GM18868 (cell line): ENCODE results near the gene CD58.

Experiments used
- ATAC-seq: cut with Tn5 transposase; IDR thresholded peaks from one replicate; pipeline ENCODE4 v1.9.1; 2021; ENCODE audit warnings: mild to moderate bottlenecking, moderate library complexity; ENCODE audit not compliant: unreplicated experiment

CD58 gene

GRCh38 chr1:116494353-116494692 is 76.5 kb downstream of the CD58 start:
- no peak for ATAC-seq

- no peak for ATAC-seq
These were observed 77.1 kb downstream of the CD58 start for GRCh38 chr1:116493484-116494352.

- ATAC-seq, result no peak
These were observed 77.8 kb downstream of the CD58 start for GRCh38 chr1:116493036-116493435.

DNA sequence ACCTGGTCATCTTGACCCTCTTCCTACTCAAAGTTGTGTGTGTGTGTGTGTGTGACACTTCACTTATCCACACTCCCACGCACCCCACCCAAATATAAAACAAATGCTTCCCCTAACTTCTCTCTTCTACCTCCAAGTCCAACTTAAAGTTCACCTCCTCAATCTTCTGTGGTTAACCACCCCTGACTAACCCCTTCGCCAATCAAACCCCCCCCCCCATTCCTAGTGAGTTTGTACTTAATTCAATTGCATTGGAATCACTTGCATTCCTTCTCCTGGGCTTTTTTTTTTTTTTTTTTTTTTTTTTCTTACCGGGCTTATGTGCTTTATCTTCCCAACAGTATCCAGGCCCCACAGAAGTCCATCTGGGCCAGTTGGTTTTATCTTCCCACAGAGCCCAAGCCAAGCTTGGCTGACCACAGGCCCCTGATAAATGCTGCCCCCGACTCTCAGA is 78.4 kb downstream of the CD58 start:
- no peak for ATAC-seq

GRCh38 chr1:116491700-116492357 is 79.0 kb downstream of the CD58 start:
- ATAC-seq, result no peak

DNA sequence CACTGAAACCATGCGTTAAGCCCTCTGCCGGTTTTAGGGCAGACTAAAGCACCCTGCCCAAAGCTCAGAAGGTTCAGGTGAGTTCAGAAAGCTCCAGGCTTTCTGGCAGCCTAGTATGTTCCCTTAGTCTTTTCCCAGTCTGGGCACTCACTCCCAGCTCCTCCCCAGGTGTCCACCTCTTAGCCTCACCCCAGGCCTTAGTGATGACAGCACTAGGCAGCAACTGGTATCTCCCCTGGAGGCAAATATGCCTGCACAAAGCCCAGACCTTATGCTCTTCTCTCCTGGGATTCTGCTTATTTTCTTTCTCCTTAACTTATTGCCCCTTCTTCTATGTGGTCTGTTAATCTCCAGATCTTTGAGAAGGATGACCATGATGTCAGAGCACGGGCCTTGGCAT is 80.2 kb downstream of the CD58 start:
- no peak for ATAC-seq

DNA sequence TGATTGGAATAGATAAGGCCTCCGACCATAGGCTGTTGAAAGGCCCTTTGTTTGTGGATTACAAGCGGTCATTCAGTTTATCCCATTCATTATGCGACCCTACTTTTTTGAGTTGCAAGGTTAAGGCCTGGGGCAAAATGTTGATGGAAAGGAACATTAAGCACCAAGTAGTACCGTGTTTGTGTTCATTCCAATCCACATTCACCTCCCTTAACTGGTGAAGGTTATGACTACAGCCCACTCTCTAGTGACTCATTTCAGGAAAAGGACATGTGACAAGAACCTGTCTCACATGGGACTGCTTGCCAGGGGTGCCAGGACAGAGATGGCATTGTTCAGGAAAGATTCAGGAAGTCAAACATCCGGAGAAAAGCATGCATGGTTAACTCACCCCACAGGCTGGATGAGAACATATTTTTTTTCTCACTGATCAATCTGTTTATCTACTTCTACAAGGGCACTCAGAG is 81.6 kb downstream of the CD58 start:
- peak; percentile 65 for ATAC-seq

DNA sequence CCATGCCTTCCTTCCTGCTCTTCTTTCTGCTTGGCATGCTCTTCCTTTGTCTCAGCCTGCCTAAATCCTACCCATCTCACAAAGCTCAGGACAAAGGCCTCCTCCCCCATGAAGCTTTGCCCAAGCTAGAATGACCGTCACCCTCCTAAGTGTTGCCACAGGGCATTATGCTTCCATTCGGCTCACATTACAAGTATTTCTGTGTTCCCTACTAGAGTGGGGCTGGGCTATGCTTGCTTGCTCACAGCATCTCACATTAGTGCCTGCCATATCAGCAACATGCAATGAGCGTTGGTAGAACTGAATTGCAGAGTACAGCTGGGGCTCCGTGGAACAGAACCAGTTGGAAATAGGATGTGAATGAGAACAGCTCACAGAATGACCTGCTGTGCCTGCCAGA is 82.8 kb downstream of the CD58 start:
- no peak for ATAC-seq

GRCh38 chr1:116487583-116487982 is 83.2 kb downstream of the CD58 start:
- no peak for ATAC-seq

GRCh38 chr1:116487031-116487430 is 83.8 kb downstream of the CD58 start:
- ATAC-seq, result no peak

GRCh38 chr1:116486424-116486823 is 84.4 kb downstream of the CD58 start:
- ATAC-seq, result no peak

GRCh38 chr1:116485976-116486375 is 84.8 kb downstream of the CD58 start:
- ATAC-seq, result no peak

- peak; percentile 82 for ATAC-seq
These were observed 85.6 kb downstream of the CD58 start for GRCh38 chr1:116485071-116485735.

DNA sequence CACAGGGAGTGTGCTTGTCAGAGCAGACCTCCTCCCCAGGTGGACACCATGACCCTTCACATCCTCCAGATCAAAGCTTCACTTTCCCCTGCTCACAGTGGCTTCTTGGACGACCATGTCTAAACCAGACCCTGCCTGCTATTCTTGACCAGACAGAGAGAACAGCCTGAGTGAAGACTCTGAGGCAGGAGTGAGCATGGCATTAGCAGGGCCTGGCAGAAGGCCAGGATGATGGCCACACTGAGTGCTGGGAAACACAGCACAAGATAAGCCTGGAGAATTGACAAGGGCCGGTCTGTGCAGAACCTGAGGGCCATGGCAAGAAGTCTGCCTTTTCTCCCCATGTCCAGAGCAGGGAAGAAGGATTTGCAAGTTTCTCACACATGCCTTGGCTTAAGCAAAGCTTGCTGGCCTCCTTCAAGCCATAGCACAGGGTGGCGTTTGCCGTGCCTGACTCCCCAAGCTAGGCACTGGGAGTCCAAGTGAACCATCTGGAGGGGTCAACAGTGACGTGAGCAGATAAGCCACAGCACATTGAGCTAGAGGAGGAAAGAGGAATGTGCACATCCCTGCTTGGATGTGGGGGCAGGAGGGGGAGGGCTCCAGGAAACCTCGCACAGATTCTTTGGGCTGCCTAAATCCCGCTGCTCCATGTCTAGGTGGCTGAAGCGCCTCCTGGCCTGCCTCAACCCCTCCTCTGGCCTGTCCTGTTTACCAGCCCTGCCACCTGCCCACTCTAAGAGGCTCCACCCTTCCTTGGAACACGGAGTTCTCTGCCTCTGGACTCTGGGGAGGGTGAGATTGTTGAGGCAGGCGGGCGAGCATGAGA is 87.1 kb downstream of the CD58 start:
- no peak for ATAC-seq

GRCh38 chr1:116482490-116482889 is 88.3 kb downstream of the CD58 start:
- ATAC-seq, result no peak

- ATAC-seq, result no peak
These were observed 88.9 kb downstream of the CD58 start for GRCh38 chr1:116481934-116482333.

DNA sequence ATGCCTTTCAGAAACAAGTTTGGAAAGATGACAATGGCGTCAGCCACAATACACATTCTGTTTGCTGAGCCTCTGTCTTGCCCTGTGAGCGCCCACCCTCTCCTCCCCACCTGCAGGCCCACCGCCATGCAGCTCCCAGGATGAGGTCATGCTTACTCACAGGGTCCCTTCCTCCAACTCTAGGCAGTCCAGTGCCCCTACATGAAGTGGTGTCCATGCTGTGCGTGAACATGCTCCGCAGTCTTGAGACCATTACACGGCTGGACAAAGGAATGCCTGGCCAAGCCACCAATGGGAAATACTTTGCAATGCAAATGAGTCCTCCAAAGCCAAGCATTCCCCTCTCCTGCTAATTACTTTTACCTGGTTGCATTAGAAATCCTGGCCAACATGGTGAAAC is 92.2 kb downstream of the CD58 start:
- no peak for ATAC-seq

- no peak for ATAC-seq
These were observed 93.4 kb downstream of the CD58 start for GRCh38 chr1:116477429-116477828.

- no peak for ATAC-seq
These were observed 94.5 kb downstream of the CD58 start for GRCh38 chr1:116476321-116476720.

GRCh38 chr1:116475850-116476218 is 95.0 kb downstream of the CD58 start:
- ATAC-seq, result no peak
